ENCODE results near the gene WARS2. TPM values are rescaled to one million over a fixed set of nuclear protein-coding genes. Genes with fewer than 3 reads are reported as not detected.

WARS2 gene
- polyA plus RNA-seq, 2 of the 4 experiments (the other 2 are of a cell fraction): 5.9 to 7.9 TPM

DNA sequence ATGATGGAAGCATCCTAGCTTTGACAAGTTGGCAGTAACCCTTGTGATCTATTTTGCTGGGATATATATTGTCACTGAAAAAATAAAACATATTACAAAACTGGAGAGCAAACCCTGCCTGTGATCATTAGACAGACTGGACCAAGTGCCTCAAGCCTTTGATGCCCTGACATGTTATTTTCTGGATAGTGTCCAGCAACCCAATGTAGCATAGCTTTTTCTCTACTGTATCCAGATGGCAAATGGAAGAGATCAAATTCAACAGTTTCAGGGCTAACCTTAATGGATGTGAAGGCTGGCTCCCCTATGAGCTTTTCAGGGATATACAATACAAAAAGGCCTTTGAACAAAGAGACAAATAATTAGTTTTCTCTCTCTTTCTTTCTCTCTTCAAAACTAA, 25.1 kb downstream of the WARS2 start:
- no peak overlapping the region for H3K27ac ChIP-seq
- FAIRE-seq (no peak), ATAC-seq (no peak), DNase-seq (ENCODE audit: low read depth in 1 of 2, low spot score in 1 of 2) (no peak)
- CTCF ChIA-PET: no interaction called here
- TF ChIP-seq FOSL2 (IDR thresholded peaks at IDR 0.05) (no peak), FOSL2 (CRISPR knock-in tag; IDR thresholded peaks at IDR 0.05) (no peak), EHF (CRISPR knock-in tag; IDR thresholded peaks at IDR 0.05) (no peak)
- POLR2A ChIA-PET: no interaction called here
- H3K9me3 ChIP-seq: no peaks in the 10 kb centered on the region
- H3K4me2 ChIP-seq: no peak overlapping the region
- no peaks in the 10 kb centered on the region for H3K4me1 ChIP-seq
- no peak overlapping the region for H3K4me3 ChIP-seq

DNA sequence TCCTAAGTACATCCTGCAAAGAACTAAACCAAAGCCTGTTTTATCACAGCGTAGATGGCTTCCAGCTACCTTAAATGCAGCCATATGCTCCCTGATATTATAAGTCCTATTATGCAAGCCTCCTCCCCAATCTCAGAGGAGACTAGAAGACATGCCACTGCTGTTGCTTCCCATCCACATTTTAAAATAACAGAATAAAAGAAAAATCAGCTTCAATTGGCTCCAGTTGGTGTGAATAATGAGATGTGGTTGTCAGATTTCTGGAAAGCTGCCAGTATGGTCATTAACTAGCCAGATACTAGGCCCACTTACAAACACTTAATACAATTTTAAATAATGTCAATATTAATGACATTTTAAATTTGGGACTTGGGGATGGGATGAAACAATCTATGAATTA, 25.7 kb downstream of the WARS2 start:
- no peak overlapping the region for H3K27ac ChIP-seq
- H3K4me1 ChIP-seq: no peaks in the 10 kb centered on the region
- ChIA-PET CTCF (interaction anchor here (0.5 kb wide), 1 partner anchor 69 kb away, joined by 3 read pairs; no protein-coding TSS in a partner anchor), POLR2A (no interaction called here)
- H3K4me2 ChIP-seq: no peak overlapping the region
- DNase-seq (ENCODE audit: low read depth in 1 of 2, low spot score in 1 of 2) (no peak), FAIRE-seq (no peak), ATAC-seq (no peak)
- TF ChIP-seq RAD21 (conservative IDR thresholded peaks at IDR 0.05 in 1 of 2, IDR thresholded peaks at IDR 0.05 in 1 of 2) (no peak), HOXB5 (CRISPR knock-in tag; IDR thresholded peaks at IDR 0.05) (no peak), KDM5A (IDR thresholded peaks at IDR 0.05) (no peak), CBX8 (IDR thresholded peaks at IDR 0.05) (no peak), RNF2 (IDR thresholded peaks at IDR 0.05; ENCODE audit: borderline replicate concordance, low read depth) (no peak), EP300 (IDR thresholded peaks at IDR 0.05) (no peak), ESRRA (IDR thresholded peaks at IDR 0.05; ENCODE audit: borderline replicate concordance, low read length) (no peak), CHD2 (IDR thresholded peaks at IDR 0.05; ENCODE audit: low read length, partially characterized antibody) (no peak), RFX5 (IDR thresholded peaks at IDR 0.05) (no peak)
- TF ChIP-seq, protein P1, sequence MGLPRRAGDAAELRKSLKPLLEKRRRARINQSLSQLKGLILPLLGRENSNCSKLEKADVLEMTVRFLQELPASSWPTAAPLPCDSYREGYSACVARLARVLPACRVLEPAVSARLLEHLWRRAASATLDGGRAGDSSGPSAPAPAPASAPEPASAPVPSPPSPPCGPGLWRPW (IDR thresholded peaks at IDR 0.05): no peak
- TF ChIP-seq, protein P2, sequence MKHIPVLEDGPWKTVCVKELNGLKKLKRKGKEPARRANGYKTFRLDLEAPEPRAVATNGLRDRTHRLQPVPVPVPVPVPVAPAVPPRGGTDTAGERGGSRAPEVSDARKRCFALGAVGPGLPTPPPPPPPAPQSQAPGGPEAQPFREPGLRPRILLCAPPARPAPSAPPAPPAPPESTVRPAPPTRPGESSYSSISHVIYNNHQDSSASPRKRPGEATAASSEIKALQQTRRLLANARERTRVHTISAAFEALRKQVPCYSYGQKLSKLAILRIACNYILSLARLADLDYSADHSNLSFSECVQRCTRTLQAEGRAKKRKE (CRISPR knock-in tag; IDR thresholded peaks at IDR 0.05; ENCODE audit: low read depth): no peak
- no peak overlapping the region for H3K4me3 ChIP-seq
- H3K9me3 ChIP-seq: no peaks in the 10 kb centered on the region
- WGBS (ENCODE audit: missing lambda C conversion rate): 90% methylated on average over 1 of the region's 1 CpG

DNA sequence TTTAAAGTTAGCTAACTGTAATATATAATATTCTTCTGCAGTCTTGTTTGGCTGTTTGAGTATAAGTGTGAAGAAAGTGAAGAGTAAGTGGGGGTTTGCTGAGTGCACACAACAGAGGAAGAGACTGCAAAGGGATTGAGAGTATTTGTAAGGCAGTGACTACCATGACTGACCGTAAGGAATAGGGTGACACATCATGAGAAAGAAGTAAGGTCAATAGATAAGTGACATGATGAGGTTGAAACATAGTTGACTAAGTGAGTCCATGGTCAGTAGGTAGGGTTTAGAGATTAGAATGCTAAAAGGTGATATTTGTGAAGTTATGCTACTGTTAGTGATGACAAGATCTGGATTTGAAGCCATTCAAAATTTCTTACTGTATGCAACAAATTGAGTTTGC, 27.7 kb downstream of the WARS2 start:
- ChIA-PET CTCF (no interaction called here), POLR2A (no interaction called here)
- no peak overlapping the region for H3K4me2 ChIP-seq
- FAIRE-seq (no peak), ATAC-seq (no peak), DNase-seq (ENCODE audit: low read depth in 1 of 2, low spot score in 1 of 2) (no peak)
- TF ChIP-seq RAD21 (conservative IDR thresholded peaks at IDR 0.05 in 1 of 2, IDR thresholded peaks at IDR 0.05 in 1 of 2) (no peak), CHD4 (IDR thresholded peaks at IDR 0.05; ENCODE audit: borderline replicate concordance) (no peak), ZSCAN20 (CRISPR knock-in tag; IDR thresholded peaks at IDR 0.05) (no peak)
- no peaks in the 10 kb centered on the region for H3K4me1 ChIP-seq
- H3K27ac ChIP-seq: no peak overlapping the region
- no peaks in the 10 kb centered on the region for H3K9me3 ChIP-seq
- no peak overlapping the region for H3K4me3 ChIP-seq
- WGBS (ENCODE audit: missing lambda C conversion rate): 43% methylated on average over 1 of the region's 1 CpG

DNA sequence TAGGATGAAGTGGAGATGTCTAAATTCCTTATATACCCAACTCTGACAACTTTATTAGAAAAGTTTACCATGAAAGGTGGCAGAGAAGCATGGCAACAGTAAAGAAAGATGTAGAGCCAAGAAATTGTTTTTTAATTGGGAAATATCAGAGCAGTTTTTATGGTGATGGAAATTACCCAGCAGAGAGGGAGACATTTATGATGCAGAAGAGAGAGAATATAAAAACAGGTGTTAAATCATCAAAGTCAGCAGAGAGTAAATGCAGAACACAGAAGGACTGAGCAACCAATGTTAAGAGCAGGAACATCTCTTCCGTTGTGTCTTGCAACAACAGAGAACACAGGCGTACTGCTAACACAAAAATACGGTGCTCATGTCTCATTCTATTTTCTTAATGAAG, 28.2 kb downstream of the WARS2 start:
- H3K4me2 ChIP-seq: no peak overlapping the region
- FAIRE-seq: no peak
- no peak for DNase-seq (ENCODE audit: low read depth in 1 of 2, low spot score in 1 of 2)
- ATAC-seq: no peak
- H3K27ac ChIP-seq: no peak overlapping the region
- H3K4me3 ChIP-seq: no peak overlapping the region
- TF ChIP-seq, protein P3, sequence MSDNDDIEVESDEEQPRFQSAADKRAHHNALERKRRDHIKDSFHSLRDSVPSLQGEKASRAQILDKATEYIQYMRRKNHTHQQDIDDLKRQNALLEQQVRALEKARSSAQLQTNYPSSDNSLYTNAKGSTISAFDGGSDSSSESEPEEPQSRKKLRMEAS (IDR thresholded peaks at IDR 0.05): no peak
- TF ChIP-seq EHF (CRISPR knock-in tag; IDR thresholded peaks at IDR 0.05) (no peak), HOXB13 (CRISPR knock-in tag; IDR thresholded peaks at IDR 0.05; ENCODE audit: low read depth) (no peak), CHD2 (IDR thresholded peaks at IDR 0.05; ENCODE audit: low read length, partially characterized antibody) (no peak)
- ChIA-PET CTCF (no interaction called here), POLR2A (no interaction called here)
- H3K4me1 ChIP-seq: no peaks in the 10 kb centered on the region
- H3K9me3 ChIP-seq: no peaks in the 10 kb centered on the region
- 100% methylated on average over 3 of the region's 3 CpGs for WGBS (ENCODE audit: missing lambda C conversion rate)

DNA sequence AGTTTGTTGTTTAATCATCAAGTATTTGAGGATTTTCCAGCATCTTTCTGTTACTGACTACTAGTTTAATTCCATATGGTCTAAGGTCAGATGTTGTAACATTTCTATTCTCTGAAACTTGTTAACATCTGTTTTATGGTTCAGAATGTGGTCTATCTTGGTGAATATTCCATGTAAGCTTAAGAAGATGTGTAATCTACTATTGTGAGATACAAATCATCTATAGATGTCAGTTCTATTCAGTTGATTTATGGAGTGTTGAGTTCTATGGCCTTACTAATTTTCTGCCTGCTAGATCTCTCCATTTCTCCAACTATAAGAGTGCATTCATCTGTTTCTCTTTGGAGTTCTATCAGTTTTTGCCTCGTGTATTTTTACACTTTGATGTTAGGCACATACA, 31.5 kb downstream of the WARS2 start:
- Histone ChIP-seq H3K27ac (no peak overlapping the region), H3K4me2 (no peak overlapping the region), H3K4me1 (no peaks in the 10 kb centered on the region), H3K9me3 (no peaks in the 10 kb centered on the region), H3K4me3 (no peak overlapping the region)
- no peak for FAIRE-seq
- WGBS (ENCODE audit: missing lambda C conversion rate): 22% methylated on average over 1 of the region's 1 CpG
- no peak for ATAC-seq
- no peak for DNase-seq (ENCODE audit: low read depth in 1 of 2, low spot score in 1 of 2)
- ChIA-PET POLR2A (no interaction called here), CTCF (no interaction called here)
- no peak for TF ChIP-seq POLR2AphosphoS2 (conservative IDR thresholded peaks at IDR 0.05; ENCODE audit: low read length)
- TF ChIP-seq ZFP36 (IDR thresholded peaks at IDR 0.05; ENCODE audit: borderline replicate concordance, partially characterized antibody): no peak
- no peak for TF ChIP-seq RFX5 (IDR thresholded peaks at IDR 0.05)
- TF ChIP-seq, protein P4, sequence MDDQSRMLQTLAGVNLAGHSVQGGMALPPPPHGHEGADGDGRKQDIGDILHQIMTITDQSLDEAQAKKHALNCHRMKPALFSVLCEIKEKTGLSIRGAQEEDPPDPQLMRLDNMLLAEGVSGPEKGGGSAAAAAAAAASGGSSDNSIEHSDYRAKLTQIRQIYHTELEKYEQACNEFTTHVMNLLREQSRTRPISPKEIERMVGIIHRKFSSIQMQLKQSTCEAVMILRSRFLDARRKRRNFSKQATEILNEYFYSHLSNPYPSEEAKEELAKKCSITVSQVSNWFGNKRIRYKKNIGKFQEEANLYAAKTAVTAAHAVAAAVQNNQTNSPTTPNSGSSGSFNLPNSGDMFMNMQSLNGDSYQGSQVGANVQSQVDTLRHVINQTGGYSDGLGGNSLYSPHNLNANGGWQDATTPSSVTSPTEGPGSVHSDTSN (IDR thresholded peaks at IDR 0.05): no peak
- no peak for TF ChIP-seq SREBF2 (IDR thresholded peaks at IDR 0.05)
- TF ChIP-seq FOSB (CRISPR knock-in tag; IDR thresholded peaks at IDR 0.05): no peak
- TF ChIP-seq TFCP2L1 (CRISPR knock-in tag; IDR thresholded peaks at IDR 0.05): no peak
- no peak for TF ChIP-seq FOSL2 (IDR thresholded peaks at IDR 0.05)
- TF ChIP-seq FOSL2 (CRISPR knock-in tag; IDR thresholded peaks at IDR 0.05): no peak
- no peak for TF ChIP-seq HEYL (CRISPR knock-in tag; IDR thresholded peaks at IDR 0.05)
- TF ChIP-seq, protein P5, sequence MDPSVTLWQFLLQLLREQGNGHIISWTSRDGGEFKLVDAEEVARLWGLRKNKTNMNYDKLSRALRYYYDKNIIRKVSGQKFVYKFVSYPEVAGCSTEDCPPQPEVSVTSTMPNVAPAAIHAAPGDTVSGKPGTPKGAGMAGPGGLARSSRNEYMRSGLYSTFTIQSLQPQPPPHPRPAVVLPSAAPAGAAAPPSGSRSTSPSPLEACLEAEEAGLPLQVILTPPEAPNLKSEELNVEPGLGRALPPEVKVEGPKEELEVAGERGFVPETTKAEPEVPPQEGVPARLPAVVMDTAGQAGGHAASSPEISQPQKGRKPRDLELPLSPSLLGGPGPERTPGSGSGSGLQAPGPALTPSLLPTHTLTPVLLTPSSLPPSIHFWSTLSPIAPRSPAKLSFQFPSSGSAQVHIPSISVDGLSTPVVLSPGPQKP (IDR thresholded peaks at IDR 0.05; ENCODE audit: low read depth, low read length): no peak
- no peak for TF ChIP-seq RCOR1 (IDR thresholded peaks at IDR 0.05; ENCODE audit: low read depth, low read length)
